ENCODE data around the gene SLC12A5. TPM values are rescaled to one million over a fixed set of nuclear protein-coding genes. Genes with fewer than 3 reads are reported as not detected.

SLC12A5 gene
- total RNA-seq, 1 experiment from 2014 or later: not detected

- Histone ChIP-seq H3K27ac (no peak overlapping the region), H3K27me3 (replicated peaks) (no peaks in the 10 kb centered on the region), H3K36me3 (peaks cover 56% of the 10 kb centered on the region), H3K4me3 (no peak overlapping the region), H3K4me1 (replicated peaks) (peaks cover 25% of the 10 kb centered on the region), H3K9me3 (replicated peaks) (no peaks in the 10 kb centered on the region)
- no peak for DNase-seq (ENCODE audit: low read depth in 1 of 2, low spot score in 2 of 2)
Observed at GRCh38 chr20:46073443-46073842, 44.4 kb downstream of the SLC12A5 start.

- Histone ChIP-seq H3K4me1 (replicated peaks) (peaks cover 25% of the 10 kb centered on the region), H3K27me3 (replicated peaks) (no peaks in the 10 kb centered on the region), H3K27ac (no peak overlapping the region), H3K36me3 (peaks cover 60% of the 10 kb centered on the region), H3K4me3 (no peak overlapping the region), H3K9me3 (replicated peaks) (no peaks in the 10 kb centered on the region)
- peak in 1 of 2 experiments; percentile 20 for DNase-seq (ENCODE audit: low read depth in 1 of 2, low spot score in 2 of 2)
Observed at GRCh38 chr20:46074006-46074405, 45.0 kb downstream of the SLC12A5 start.

GRCh38 chr20:46076806-46077205 is 47.8 kb downstream of the SLC12A5 start:
- Histone ChIP-seq H3K36me3 (peaks cover 53% of the 10 kb centered on the region), H3K27me3 (replicated peaks) (no peaks in the 10 kb centered on the region), H3K9me3 (replicated peaks) (no peaks in the 10 kb centered on the region), H3K4me3 (no peak overlapping the region), H3K4me1 (replicated peaks) (peaks cover 18% of the 10 kb centered on the region), H3K27ac (no peak overlapping the region)
- DNase-seq (ENCODE audit: low read depth in 1 of 2, low spot score in 2 of 2): no peak

GRCh38 chr20:46077642-46078305 is 48.8 kb downstream of the SLC12A5 start:
- DNase-seq (ENCODE audit: low read depth in 1 of 2, low spot score in 2 of 2): no peak
- Histone ChIP-seq H3K27ac (no peak overlapping the region), H3K36me3 (peaks cover 51% of the 10 kb centered on the region), H3K27me3 (replicated peaks) (no peaks in the 10 kb centered on the region), H3K9me3 (replicated peaks) (no peaks in the 10 kb centered on the region), H3K4me1 (replicated peaks) (peaks cover 18% of the 10 kb centered on the region), H3K4me3 (no peak overlapping the region)

GRCh38 chr20:46078954-46079353 is 49.9 kb downstream of the SLC12A5 start:
- DNase-seq (ENCODE audit: low read depth in 1 of 2, low spot score in 2 of 2): no peak
- Histone ChIP-seq H3K4me3 (no peak overlapping the region), H3K4me1 (replicated peaks) (peaks cover 9% of the 10 kb centered on the region), H3K9me3 (replicated peaks) (no peaks in the 10 kb centered on the region), H3K27me3 (replicated peaks) (no peaks in the 10 kb centered on the region), H3K36me3 (peaks cover 43% of the 10 kb centered on the region), H3K27ac (no peak overlapping the region)

GRCh38 chr20:46081074-46081473 is 52.1 kb downstream of the SLC12A5 start:
- H3K9me3 ChIP-seq (replicated peaks): no peaks in the 10 kb centered on the region
- peaks cover 23% of the 10 kb centered on the region for H3K36me3 ChIP-seq
- peaks cover 7% of the 10 kb centered on the region for H3K4me1 ChIP-seq (replicated peaks)
- no peaks in the 10 kb centered on the region for H3K27me3 ChIP-seq (replicated peaks)
- H3K4me3 ChIP-seq: no peak overlapping the region
- no peak overlapping the region for H3K27ac ChIP-seq
- DNase-seq (ENCODE audit: low read depth in 1 of 2, low spot score in 2 of 2): no peak

GRCh38 chr20:46083101-46083500 is 54.1 kb downstream of the SLC12A5 start:
- no peak for DNase-seq (ENCODE audit: low read depth in 1 of 2, low spot score in 2 of 2)
- Histone ChIP-seq H3K4me3 (no peak overlapping the region), H3K27me3 (replicated peaks) (no peaks in the 10 kb centered on the region), H3K36me3 (peaks cover 15% of the 10 kb centered on the region), H3K9me3 (replicated peaks) (no peaks in the 10 kb centered on the region), H3K4me1 (replicated peaks) (peaks cover 10% of the 10 kb centered on the region), H3K27ac (no peak overlapping the region)

- no peak overlapping the region for H3K4me3 ChIP-seq
- no peaks in the 10 kb centered on the region for H3K9me3 ChIP-seq (replicated peaks)
- H3K27me3 ChIP-seq (replicated peaks): no peaks in the 10 kb centered on the region
- H3K27ac ChIP-seq: no peak overlapping the region
- H3K36me3 ChIP-seq: peaks cover 10% of the 10 kb centered on the region
- peaks cover 15% of the 10 kb centered on the region for H3K4me1 ChIP-seq (replicated peaks)
- DNase-seq (ENCODE audit: low read depth in 1 of 2, low spot score in 2 of 2): no peak
Observed at GRCh38 chr20:46083531-46084061, 54.6 kb downstream of the SLC12A5 start.

- Histone ChIP-seq H3K4me3 (no peak overlapping the region), H3K4me1 (replicated peaks) (peaks cover 16% of the 10 kb centered on the region), H3K9me3 (replicated peaks) (no peaks in the 10 kb centered on the region), H3K27ac (no peak overlapping the region), H3K27me3 (replicated peaks) (no peaks in the 10 kb centered on the region), H3K36me3 (peaks cover 8% of the 10 kb centered on the region)
- no peak for DNase-seq (ENCODE audit: low read depth in 1 of 2, low spot score in 2 of 2)
Observed at GRCh38 chr20:46084805-46085178, 55.8 kb downstream of the SLC12A5 start.

GRCh38 chr20:46085179-46085851 is 56.3 kb downstream of the SLC12A5 start:
- no peak overlapping the region for H3K27ac ChIP-seq
- H3K4me3 ChIP-seq: no peak overlapping the region
- H3K4me1 ChIP-seq (replicated peaks): peaks cover 16% of the 10 kb centered on the region
- H3K36me3 ChIP-seq: peaks cover 8% of the 10 kb centered on the region
- DNase-seq (ENCODE audit: low read depth in 1 of 2, low spot score in 2 of 2): peak in 1 of 2 experiments; percentile 51
- no peaks in the 10 kb centered on the region for H3K27me3 ChIP-seq (replicated peaks)
- no peaks in the 10 kb centered on the region for H3K9me3 ChIP-seq (replicated peaks)

- Histone ChIP-seq H3K27ac (no peak overlapping the region), H3K36me3 (peaks cover 8% of the 10 kb centered on the region), H3K4me1 (replicated peaks) (peaks cover 16% of the 10 kb centered on the region), H3K9me3 (replicated peaks) (no peaks in the 10 kb centered on the region), H3K4me3 (no peak overlapping the region), H3K27me3 (replicated peaks) (no peaks in the 10 kb centered on the region)
- DNase-seq (ENCODE audit: low read depth in 1 of 2, low spot score in 2 of 2): no peak
Observed at GRCh38 chr20:46087161-46087560, 58.1 kb downstream of the SLC12A5 start.

- H3K27ac ChIP-seq: peak overlapping the region; percentile 95
- DNase-seq (ENCODE audit: low read depth in 1 of 2, low spot score in 2 of 2): peak in 1 of 2 experiments; percentile 24
- no peaks in the 10 kb centered on the region for H3K9me3 ChIP-seq (replicated peaks)
- H3K4me3 ChIP-seq: peak overlapping the region; percentile 88
- H3K27me3 ChIP-seq (replicated peaks): no peaks in the 10 kb centered on the region
- H3K4me1 ChIP-seq (replicated peaks): peaks cover 16% of the 10 kb centered on the region
- H3K36me3 ChIP-seq: peaks cover 8% of the 10 kb centered on the region
Observed at GRCh38 chr20:46088409-46089166, 59.6 kb downstream of the SLC12A5 start.

- Histone ChIP-seq H3K4me1 (replicated peaks) (peaks cover 16% of the 10 kb centered on the region), H3K9me3 (replicated peaks) (no peaks in the 10 kb centered on the region), H3K4me3 (peak overlapping the region; percentile 88), H3K36me3 (peaks cover 8% of the 10 kb centered on the region), H3K27me3 (replicated peaks) (no peaks in the 10 kb centered on the region), H3K27ac (peak overlapping the region; percentile 95)
- DNase-seq (ENCODE audit: low read depth in 1 of 2, low spot score in 2 of 2): no peak
Observed at GRCh38 chr20:46089167-46089416, 60.1 kb downstream of the SLC12A5 start.
